NCI-H748 treated with DMSO at 0.1 percent for 48 hours (cell line): ENCODE data around the gene FAXC.
A peak's percentile ranks its signal among the peaks of the same experiment; 100 is the strongest.

Experiments
- DNase-seq: peaks from one replicate; lab custom pipeline; 2025; lab: John Stamatoyannopoulos, UW

FAXC gene

GRCh38 chr6:99349171-99350141 is at the start of gene FAXC:
Gene FAXC (minus strand): TSS chr6:99349674. CDS start chr6:99349372, 302 bp downstream.
- peak; percentile 49 for DNase-seq

GRCh38 chr6:99397287-99397686 is 47.8 kb upstream of the FAXC start:
- no peak for DNase-seq

DNA sequence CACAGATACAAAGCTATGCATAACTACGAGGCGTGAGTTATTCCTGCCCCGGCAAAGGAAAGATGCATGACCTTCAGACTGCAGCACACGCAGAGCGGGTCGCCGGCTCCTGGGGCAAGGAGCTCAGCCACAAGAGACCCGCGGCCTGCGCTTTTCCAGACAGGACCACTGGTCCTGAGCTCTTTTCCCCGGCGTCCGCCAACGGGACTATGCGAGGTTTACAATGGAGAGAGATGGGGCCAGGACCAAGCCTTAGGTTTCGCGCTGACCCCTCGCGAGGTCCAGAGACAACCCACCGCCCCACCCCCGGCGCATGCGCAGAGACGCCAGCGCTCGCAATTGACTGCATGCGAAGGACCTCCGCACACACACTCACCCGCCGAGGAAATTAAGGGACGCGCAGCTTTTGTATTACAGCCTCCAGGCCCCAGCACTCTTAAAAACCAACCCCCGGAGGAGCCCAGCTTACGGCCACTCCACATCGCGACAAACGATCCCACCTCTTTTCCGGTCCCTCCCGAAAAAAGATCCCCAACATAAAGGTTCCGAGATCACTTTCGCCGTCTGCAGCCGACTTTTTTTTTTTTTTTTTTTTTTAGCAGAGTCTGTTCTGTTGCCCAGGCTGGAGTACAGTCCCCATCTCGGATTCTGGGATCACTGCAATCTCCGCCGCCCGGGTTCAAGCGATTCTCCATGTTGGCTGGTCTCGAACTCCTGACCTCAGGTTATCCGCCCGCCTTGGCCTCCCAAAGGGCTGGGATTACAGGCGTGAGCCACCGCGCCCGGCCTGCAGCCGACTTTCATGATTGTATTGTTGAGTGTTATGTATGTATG is 44.4 kb upstream of the FAXC start, which contains the start of gene COQ3:
COQ3 (minus strand) TSS at position 498 of the 834 bp plus-strand sequence; CDS start at position 482, 16 bp downstream.
- DNase-seq = peak; percentile 62

DNA sequence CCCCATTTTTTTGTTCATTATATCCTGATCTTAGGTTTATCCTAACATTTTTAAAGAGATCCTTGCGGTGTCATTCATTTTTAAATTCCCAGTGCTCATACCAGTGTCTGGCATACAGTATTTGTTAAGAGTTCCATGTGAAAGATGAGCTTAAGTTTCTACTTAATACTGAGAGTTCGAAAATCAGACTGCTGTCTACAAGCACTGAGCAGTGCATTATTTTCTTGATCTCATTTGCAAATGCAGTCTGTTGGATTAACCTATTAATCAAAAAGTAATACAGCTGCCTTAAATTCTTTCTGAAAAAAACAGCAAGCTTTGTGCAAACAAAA is 43.9 kb upstream of the FAXC start:
- no peak for DNase-seq

DNA sequence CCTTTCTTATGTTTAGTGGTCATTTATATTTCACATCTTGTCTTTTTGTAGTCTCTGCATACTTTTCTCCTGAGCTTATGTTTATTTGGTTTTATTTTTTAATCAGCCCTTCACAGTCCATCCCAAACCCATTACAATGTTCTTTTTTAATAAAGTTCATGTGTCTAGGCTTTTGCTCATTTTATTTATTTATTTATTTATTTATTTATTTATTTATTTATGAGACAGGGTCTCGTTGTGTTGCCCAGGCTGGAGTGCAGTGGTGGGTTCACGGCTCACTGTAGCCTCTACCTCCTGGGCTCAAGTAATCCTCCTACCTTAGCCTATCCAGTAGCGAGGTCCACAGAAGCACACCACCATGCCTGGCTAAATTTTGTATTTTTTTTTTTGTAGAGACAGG is 41.4 kb upstream of the FAXC start:
- no peak for DNase-seq

DNA sequence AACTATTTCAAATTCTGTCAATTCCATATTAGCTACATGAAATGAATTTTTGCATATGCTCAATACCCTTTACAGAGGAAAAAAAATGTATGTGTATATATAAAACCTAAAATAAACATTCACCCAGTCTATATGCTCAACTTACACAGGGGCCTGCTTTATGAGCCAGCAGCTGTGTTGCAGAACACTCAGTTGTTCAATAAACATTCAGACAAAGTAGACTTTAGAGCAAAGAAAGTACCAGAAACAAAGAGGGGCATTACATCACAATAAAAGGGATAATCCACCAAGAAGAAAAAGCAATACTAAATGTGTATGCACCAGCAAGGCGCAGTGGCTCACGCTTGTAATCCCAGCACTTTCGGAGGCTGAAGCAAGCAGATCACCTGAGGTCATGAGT is 35.0 kb upstream of the FAXC start:
- no peak for DNase-seq

DNA sequence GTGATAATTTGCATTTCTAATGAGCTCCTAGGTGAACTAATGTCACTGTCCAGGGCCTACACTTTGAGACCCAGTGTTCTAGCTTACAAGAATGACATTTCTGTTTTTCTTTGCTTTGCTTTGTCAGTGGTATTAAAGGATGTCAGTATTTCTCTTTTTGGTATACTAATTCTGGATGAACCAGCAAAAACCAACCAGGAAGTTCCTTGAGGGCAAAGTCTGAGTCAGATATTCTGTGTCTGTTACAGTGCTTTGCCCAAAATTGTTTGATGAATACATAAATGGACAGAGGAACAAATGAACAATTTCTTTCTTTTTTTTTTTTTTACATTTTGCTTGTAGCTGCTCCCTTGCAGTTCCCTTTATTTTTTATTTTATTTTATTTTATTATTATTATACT is 29.2 kb upstream of the FAXC start:
- DNase-seq = no peak

GRCh38 chr6:99369533-99369932 is 20.1 kb upstream of the FAXC start:
- no peak for DNase-seq

DNA sequence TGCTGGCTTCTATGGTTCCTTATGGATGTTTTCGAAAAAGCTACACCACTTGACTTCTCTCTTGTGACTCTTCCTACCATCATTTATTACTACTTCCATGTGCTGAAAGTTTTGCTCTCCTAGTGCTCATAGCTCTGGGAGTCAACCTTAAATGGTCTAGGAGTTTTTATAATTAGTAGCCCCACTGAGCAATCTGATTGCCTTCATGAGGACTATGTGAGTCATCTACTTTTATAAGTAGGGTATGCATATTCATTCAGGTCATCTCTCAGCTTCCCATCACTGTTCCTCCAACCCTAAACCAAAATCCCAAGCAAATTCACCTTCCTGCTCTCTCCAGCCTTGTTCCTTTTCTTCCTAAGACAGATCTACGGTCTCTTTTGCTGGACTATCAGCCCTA is 17.4 kb upstream of the FAXC start:
- no peak for DNase-seq

GRCh38 chr6:99364026-99364425 is 14.6 kb upstream of the FAXC start:
- no peak for DNase-seq

DNA sequence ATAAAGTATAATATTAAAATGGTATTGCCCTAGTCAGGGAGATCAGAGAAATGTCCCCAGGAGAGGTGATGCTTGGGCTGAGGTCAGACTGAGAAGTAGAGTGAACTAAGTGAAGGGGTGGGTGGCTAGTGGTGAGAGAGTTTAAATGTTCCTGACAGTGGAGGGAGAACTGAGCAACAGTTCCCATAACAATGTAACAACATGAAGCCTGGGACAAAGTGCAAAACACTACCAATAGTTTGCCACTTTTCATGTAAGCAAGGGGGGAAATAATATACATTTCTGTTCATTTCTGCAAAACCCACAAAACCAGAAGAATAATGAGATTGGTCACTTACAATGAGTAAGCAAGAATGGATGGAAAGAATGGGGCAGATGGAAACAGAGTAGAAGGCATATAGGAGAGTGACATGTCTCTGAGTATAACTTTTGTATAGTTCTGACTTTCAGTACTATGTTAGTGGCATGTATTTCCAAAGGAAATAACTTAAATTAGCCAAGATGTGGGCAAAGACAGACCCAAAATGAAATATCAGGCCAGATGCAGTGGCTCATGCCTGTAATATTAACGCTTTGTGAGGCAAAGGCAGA is 13.3 kb upstream of the FAXC start:
- DNase-seq = no peak

- DNase-seq = no peak
Measured at GRCh38 chr6:99359800-99360199, 10.3 kb upstream of the FAXC start.

- no peak for DNase-seq
Measured at GRCh38 chr6:99356641-99357040, 7.2 kb upstream of the FAXC start.

DNA sequence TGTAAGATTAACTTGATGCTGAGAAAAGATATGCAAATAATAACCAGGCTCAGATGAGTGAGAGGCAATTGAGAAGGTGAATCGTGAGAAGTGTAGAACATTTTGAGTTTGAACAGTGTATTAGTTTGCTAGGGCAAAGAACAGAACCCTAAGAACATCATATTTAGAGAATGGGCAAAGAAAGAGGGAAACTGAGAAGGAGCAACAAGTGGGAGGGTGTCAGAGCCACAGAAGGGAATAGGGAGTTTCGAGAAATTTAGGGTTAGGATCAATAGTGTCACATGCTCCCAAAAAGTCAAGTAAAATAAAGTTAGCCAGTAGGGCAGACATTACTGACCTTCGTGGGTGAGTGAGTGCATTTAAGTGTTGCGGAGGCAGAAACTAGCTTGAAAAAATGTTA is 5.5 kb upstream of the FAXC start:
- DNase-seq = no peak

DNA sequence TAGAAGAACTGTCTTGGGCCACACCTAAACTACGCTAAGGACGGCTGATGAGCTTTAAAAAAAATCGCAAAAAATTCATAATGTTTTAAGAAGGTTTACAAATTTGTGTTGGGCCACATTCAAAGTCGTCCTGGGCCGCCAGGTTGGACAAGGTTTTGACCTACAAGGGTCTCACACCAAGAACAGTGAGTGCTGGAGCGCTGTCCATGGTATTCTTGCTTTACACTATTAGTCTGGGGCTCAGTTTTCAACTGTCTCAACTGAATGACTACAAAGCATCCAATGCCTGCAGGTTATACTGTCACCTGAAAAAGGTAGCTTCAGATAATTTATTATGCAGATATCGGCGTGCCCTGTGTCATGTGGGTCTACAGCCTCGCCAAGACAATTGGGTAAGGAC is 3.7 kb upstream of the FAXC start:
- no peak for DNase-seq

GRCh38 chr6:99350573-99350972 is 1.1 kb upstream of the FAXC start:
- no peak for DNase-seq

DNA sequence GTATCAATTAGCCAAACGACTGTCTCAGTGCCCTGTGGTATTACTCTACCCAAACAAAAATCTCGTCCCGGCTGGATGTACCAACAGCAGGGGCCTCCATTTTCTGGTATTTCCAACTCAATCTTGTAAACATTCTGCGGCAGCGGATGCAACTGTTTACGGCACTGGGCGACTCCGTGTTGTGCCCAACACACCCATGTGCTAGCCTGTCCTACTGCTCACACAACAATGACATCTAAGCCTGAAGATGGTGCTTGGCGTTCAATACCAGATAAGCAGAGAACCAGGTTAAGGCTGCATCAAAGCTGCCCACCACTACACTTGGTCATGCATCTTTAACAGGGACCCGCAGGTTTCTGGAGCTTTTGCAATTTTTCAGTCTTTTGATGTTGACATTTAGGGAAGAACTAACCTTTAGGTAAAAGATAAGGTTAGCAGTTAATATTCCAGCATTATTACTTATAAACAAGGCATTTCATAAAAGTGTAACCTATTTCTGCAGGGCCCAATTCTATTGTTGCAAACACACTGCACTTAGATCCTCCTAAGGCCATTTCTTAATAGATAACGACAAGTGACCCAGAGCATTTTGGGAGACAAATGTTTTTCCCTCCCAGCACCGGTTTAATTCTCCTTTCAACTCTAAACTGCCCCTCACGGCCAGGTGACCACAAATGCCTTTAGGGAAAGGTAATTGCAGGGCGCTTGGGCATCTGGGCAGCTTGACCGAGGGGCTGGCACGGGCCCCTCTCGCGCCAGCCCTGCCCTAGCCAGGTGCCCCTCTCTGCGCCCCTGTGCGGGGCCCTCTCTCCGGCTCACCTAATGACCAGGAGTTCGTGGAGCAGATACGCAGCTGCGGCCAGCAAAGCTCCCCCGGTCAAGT is 945 bp downstream of the FAXC start:
- DNase-seq = peak; percentile 45

- DNase-seq = no peak
Measured at GRCh38 chr6:99347804-99348203, 1.7 kb downstream of the FAXC start.

DNA sequence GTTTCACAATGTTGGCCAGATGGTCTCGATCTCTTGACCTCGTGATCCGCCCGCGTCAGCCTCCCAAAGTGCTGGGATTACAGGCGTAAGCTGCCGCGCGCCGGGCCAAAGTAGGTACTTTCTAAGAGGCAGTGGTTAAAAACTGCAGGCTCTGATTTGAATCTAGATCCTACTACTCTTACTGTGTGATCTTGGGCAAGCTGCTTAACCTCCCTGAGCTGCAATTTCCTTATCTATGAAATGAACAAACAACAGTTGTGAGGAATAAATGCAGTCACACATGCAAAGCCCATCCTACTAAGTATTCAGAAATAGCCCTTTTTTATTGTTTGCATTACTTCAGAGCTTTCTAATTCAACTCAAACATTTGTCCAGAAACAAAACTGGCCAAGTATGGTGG is 2.9 kb downstream of the FAXC start:
- DNase-seq = no peak

DNA sequence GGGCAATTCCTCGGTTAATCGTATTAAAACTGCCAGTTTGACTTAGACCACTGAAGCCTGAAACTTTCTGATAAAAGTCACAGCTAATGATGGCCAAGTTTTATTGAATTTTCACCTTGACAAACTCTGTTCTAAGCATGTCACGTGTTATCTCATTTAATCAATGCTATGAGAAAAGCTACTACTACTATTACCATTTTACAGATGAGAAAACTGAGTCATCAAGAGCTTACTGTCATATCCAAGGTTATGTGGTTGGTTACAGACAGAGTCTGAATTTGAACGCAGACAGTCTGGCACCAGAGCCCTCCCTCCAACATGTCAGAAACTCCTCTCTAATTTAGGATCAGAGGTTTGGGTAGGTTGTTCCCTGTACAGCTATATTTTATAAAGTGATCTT is 4.3 kb downstream of the FAXC start:
- no peak for DNase-seq

- no peak for DNase-seq
Measured at GRCh38 chr6:99344289-99344688, 5.2 kb downstream of the FAXC start.
